Retinal pigment epithelial cell (primary cell): ENCODE measurements around the gene MSTN.

Source experiments
- DNase-seq: peaks from one replicate; pipeline ENCODE4 v3.0.0-alpha.2; 2010; ENCODE audit warnings: low read depth
- H3K4me3 ChIP-seq: 2 replicates; pipeline ENCODE4 v1.5.1; 2011; ENCODE audit warnings: mild to moderate bottlenecking, low read length, control low read depth, moderate library complexity
- TF ChIP-seq, protein P1 (sequence below): conservative IDR thresholded peaks from 2 replicates; pipeline ENCODE4 v1.5.1; 2011; ENCODE audit warnings: low read depth, low read length, control low read depth, inconsistent platforms

Gene MSTN

DNA sequence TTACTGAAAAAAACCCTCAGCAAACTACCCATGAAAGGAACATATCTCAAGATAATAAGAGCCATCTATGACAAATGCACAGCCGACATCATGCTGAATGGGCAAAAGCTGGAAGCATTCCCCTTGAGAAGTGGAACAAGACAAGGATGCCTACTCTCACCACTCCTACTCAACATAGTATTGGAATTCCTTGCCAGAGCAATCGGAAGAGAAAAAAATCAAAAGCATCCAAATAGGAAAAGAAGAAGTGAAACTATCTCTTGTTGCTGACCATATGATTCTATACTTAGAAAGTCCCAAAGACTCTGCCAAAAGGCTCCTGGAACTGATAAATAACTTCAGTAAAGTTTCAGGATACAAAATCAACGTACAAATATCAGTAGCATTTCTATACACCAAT is 40.6 kb upstream of the MSTN start:
- TF ChIP-seq, protein P1, sequence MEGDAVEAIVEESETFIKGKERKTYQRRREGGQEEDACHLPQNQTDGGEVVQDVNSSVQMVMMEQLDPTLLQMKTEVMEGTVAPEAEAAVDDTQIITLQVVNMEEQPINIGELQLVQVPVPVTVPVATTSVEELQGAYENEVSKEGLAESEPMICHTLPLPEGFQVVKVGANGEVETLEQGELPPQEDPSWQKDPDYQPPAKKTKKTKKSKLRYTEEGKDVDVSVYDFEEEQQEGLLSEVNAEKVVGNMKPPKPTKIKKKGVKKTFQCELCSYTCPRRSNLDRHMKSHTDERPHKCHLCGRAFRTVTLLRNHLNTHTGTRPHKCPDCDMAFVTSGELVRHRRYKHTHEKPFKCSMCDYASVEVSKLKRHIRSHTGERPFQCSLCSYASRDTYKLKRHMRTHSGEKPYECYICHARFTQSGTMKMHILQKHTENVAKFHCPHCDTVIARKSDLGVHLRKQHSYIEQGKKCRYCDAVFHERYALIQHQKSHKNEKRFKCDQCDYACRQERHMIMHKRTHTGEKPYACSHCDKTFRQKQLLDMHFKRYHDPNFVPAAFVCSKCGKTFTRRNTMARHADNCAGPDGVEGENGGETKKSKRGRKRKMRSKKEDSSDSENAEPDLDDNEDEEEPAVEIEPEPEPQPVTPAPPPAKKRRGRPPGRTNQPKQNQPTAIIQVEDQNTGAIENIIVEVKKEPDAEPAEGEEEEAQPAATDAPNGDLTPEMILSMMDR: no peak
- H3K4me3 ChIP-seq: no peak overlapping the region
- no peak for DNase-seq

DNA sequence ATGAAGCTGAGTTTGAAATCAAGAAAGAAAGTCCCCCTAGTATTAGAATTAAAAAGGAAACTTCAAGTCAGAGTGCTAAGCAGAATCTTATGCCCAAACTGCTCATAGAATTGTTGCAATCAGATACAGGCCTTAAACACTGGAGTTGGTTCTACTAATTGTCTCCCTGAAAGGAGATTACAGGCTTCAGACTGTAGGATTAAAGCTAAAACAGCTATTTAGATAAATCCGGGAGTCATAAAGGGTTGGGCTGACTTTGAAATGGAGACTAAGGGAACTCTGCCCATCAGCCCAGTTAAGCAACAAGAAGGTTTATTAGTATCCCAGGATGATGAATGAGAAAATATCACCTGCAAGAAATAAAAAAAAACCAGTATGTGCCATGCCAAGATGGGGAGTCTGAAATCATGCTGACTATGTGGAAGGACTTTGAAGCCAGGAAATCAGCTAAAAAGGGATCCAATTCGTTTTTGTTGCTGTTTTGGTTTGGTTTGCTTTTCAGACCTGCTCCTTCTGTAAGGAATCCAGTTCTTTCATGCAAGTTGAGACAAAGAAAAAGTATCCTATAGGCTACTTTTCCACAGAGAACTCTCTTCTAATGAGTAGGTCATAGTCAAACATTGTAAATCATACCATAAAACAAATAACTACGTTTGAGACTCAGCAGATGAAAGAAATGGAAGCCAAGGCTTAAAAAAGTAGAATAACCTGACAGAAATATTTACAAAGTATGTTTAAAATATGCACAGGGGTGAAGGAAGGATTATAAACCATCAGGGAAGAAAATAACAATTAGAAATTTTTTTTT is 37.6 kb upstream of the MSTN start:
- no peak overlapping the region for H3K4me3 ChIP-seq
- peak; percentile 48 for DNase-seq
- TF ChIP-seq, protein P1: no peak

DNA sequence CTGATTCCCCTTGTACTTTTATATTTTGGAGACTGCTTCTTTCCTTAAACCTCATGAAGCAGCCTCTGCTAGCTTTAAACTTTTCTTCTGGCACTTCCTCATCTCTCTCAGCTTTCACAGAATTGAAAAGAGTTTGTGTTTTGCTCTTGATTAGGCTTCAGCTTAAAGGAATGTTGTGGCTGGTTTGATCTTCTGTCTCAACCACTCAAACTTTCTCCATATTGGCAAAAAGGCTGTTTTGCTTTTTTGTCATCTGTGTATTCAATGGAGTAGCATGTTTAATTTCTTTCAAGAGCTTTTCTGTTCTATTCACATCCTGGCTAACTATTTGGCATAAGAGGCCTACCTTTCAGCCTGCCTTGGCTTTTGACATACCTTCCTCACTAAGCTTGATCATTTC is 36.3 kb upstream of the MSTN start:
- H3K4me3 ChIP-seq: no peak overlapping the region
- TF ChIP-seq, protein P1: no peak
- DNase-seq: no peak

DNA sequence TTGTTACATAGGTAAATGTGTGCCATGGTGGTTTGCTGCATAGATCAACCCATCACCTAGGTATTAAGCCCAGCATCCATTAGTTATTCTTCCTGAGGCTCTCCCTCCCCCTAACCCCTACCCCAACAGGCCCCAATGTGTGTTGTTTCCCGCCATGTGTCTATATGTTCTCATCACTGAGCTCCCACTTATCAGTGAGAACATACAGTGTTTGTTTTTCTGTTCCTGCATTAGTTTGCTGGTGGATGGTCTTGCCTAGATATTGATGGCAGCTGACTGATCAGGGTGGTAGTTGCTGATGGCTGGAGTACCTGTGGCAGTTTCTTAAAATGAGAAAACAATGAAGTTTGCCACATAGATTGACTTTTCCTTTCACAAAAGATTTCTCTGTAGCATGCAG is 34.6 kb upstream of the MSTN start:
- TF ChIP-seq, protein P1: no peak
- no peak for DNase-seq

DNA sequence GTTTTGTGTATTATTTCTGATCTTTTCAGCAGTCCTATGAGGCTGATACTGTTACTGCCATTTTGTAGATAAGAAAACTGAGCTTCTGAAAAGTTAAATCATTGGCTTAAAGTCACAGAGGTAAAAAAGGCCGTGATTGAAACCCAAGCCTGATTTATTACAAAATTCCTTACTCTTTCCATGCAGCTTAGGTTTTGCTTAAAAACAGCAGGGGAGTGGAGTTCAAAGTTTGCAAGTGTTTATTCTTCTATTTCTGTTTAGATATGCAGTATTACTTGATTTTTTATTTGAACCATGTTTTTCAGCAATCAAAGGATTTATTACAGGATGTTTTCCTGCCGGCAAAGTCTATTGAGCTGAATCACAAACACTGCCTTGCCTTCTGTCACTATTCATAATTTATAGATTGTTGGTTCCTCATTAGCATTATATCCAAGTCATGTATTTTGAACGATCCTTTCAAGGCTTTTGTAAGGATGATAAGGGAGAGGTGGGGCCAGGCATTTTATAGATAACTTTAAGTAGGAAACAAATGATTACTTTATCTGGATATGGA is 31.9 kb upstream of the MSTN start:
- TF ChIP-seq, protein P1: no peak
- no peak for DNase-seq
- H3K4me3 ChIP-seq: no peak overlapping the region

More for the DNA sequence above, 34.6 kb upstream of the MSTN start:
- H3K4me3 ChIP-seq: no peak overlapping the region

DNA sequence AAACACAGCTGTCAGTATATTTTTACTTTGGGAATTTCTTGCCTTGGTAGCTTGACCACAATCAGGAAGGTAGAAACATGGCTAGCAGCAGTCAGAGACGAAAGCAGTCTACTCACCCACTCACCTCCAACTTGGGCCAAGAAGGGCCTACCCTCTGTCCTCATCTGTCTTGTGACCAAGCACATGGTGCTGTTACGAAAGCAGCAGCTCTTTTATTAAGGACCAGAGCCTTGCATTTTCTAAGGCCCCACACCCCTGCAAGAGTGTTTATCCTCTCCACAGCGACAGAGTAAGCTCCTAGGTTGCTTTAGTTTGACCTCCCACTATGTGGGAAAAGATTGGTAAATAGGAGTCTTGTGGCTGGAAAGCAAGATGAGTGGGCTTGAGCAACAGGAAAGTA is 31.3 kb upstream of the MSTN start:
- peak; percentile 7 for DNase-seq
- no peak overlapping the region for H3K4me3 ChIP-seq
- TF ChIP-seq, protein P1: no peak

DNA sequence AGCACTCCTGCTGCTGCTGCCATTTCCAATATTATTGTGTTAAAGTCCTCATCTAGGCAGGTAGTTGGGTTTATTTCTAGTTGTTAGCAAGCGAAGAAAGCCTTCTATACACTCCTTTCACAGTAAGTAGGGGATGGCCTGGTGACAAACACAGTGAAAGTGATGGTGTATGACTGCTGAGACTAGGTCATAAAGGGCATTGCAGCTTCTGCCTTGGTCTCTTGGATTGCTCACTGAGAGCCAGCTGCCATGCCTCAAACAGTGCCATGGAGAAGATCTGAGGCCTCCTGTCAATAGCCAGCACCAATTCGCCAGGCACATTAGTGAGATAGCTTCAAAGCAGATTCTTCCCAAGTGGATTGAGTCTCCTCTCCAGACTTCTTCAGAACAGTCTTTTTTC is 27.6 kb upstream of the MSTN start:
- no peak for DNase-seq
- TF ChIP-seq, protein P1: no peak
- H3K4me3 ChIP-seq: no peak overlapping the region
